NCI-H1417 treated with DMSO at 0.1 percent for 48 hours (cell line): Measurements from ENCODE around the gene DDX41.
"Not testable (repeated sequence)": the region's sequence is repeated elsewhere in the genome, so short reads cannot be mapped to it uniquely, and the experiment has no call there.

Experiments used
- DNase-seq: peaks from one replicate; lab custom pipeline; 2025; lab: John Stamatoyannopoulos, UW

DDX41 gene

GRCh38 chr5:177537389-177538361 lies 20.9 kb upstream of the DDX41 start:
- no peak for DNase-seq

- no peak for DNase-seq
These were observed 19.6 kb upstream of the DDX41 start for GRCh38 chr5:177536386-177536785.

- DNase-seq: no peak
These were observed 18.4 kb upstream of the DDX41 start for GRCh38 chr5:177535125-177535524.

GRCh38 chr5:177534433-177534832 lies 17.7 kb upstream of the DDX41 start:
- DNase-seq: not testable (repeated sequence)

- DNase-seq: no peak
These were observed 14.6 kb upstream of the DDX41 start for GRCh38 chr5:177531209-177531940.

- DNase-seq: no peak
These were observed 13.9 kb upstream of the DDX41 start for GRCh38 chr5:177530638-177531037.

- no peak for DNase-seq
These were observed 12.8 kb upstream of the DDX41 start for GRCh38 chr5:177529247-177530203.

GRCh38 chr5:177528631-177529030 lies 11.9 kb upstream of the DDX41 start:
- DNase-seq: no peak

GRCh38 chr5:177527595-177527994 lies 10.8 kb upstream of the DDX41 start:
- no peak for DNase-seq

- DNase-seq: no peak
These were observed 10.0 kb upstream of the DDX41 start for GRCh38 chr5:177526791-177527190.

- DNase-seq: no peak
These were observed 9.4 kb upstream of the DDX41 start for GRCh38 chr5:177526191-177526590.

- no peak for DNase-seq
These were observed 8.3 kb upstream of the DDX41 start for GRCh38 chr5:177524941-177525655.

GRCh38 chr5:177524539-177524900 lies 7.8 kb upstream of the DDX41 start:
- DNase-seq: no peak

GRCh38 chr5:177523711-177524538 lies 7.2 kb upstream of the DDX41 start:
- no peak for DNase-seq

GRCh38 chr5:177520916-177521513 lies 4.3 kb upstream of the DDX41 start:
- no peak for DNase-seq

GRCh38 chr5:177520271-177520670 lies 3.5 kb upstream of the DDX41 start:
- DNase-seq: no peak

GRCh38 chr5:177519463-177520235 lies 2.9 kb upstream of the DDX41 start:
- DNase-seq: no peak

GRCh38 chr5:177515580-177515979 lies 1.2 kb downstream of the DDX41 start:
- DNase-seq: no peak

GRCh38 chr5:177514541-177514940 lies 2.2 kb downstream of the DDX41 start:
- DNase-seq: no peak
